ENCODE measurements around the gene FBXL7. TPM values are rescaled to one million over a fixed set of nuclear protein-coding genes. Genes with fewer than 3 reads are reported as not detected.
A peak's percentile ranks its signal among the peaks of the same experiment; 100 is the strongest.

Gene FBXL7
- total RNA-seq, 4 donors from 2014 or later = 6.5 to 37.0 (median 19.7) TPM

GRCh38 chr5:15692706-15693381 lies 192.9 kb downstream of the FBXL7 start:
- Histone ChIP-seq H3K4me1 (peaks cover 4 to 6% of the 10 kb centered on the region in 2 donors), H3K4me3 (no peak overlapping the region), H3K27me3 (no peaks in the 10 kb centered on the region), H3K36me3 (no peaks in the 10 kb centered on the region), H3K9me3 (no peaks in the 10 kb centered on the region), H3K27ac (peak overlapping the region; percentile 82 to 90)
- DNase-seq = no peak
- TF ChIP-seq CTCF (IDR thresholded peaks at IDR 0.05) (no peak), POLR2A (IDR thresholded peaks at IDR 0.05) (no peak)
- intact Hi-C loops (cut with DNase I; ENCODE audit: low total_unique reads) = no loop called here

GRCh38 chr5:15693382-15693728 lies 193.4 kb downstream of the FBXL7 start:
- no peaks in the 10 kb centered on the region for H3K9me3 ChIP-seq
- intact Hi-C loops (cut with DNase I; ENCODE audit: low total_unique reads) = no loop called here
- H3K27me3 ChIP-seq = no peaks in the 10 kb centered on the region
- no peaks in the 10 kb centered on the region for H3K36me3 ChIP-seq
- H3K4me3 ChIP-seq = no peak overlapping the region
- TF ChIP-seq CTCF (IDR thresholded peaks at IDR 0.05) = no peak
- TF ChIP-seq POLR2A (IDR thresholded peaks at IDR 0.05) = no peak
- DNase-seq = no peak
- peak overlapping the region; percentile 82 to 90 for H3K27ac ChIP-seq
- peaks cover 4 to 6% of the 10 kb centered on the region in 2 donors for H3K4me1 ChIP-seq

- Histone ChIP-seq H3K27ac (peak overlapping the region; percentile 82 to 90), H3K27me3 (no peaks in the 10 kb centered on the region), H3K4me3 (no peak overlapping the region), H3K9me3 (no peaks in the 10 kb centered on the region), H3K4me1 (peaks cover 4 to 6% of the 10 kb centered on the region in 2 donors), H3K36me3 (no peaks in the 10 kb centered on the region)
- TF ChIP-seq CTCF (IDR thresholded peaks at IDR 0.05) (peak in 1 of 4 experiments; percentile 15), POLR2A (IDR thresholded peaks at IDR 0.05) (no peak)
- no peak for DNase-seq
- intact Hi-C loops (cut with DNase I; ENCODE audit: low total_unique reads) = no loop called here
These were observed 194.0 kb downstream of the FBXL7 start for GRCh38 chr5:15693933-15694332.

- peak overlapping the region; percentile 82 to 90 for H3K27ac ChIP-seq
- peak in 1 of 2 donors; percentile 62 for DNase-seq
- H3K36me3 ChIP-seq = no peaks in the 10 kb centered on the region
- TF ChIP-seq CTCF (IDR thresholded peaks at IDR 0.05) = no peak
- no peak for TF ChIP-seq POLR2A (IDR thresholded peaks at IDR 0.05)
- H3K4me3 ChIP-seq = no peak overlapping the region
- H3K9me3 ChIP-seq = no peaks in the 10 kb centered on the region
- no peaks in the 10 kb centered on the region for H3K27me3 ChIP-seq
- peaks cover 2 to 6% of the 10 kb centered on the region in 2 donors for H3K4me1 ChIP-seq
- intact Hi-C loops (cut with DNase I; ENCODE audit: low total_unique reads) = no loop called here
These were observed 194.8 kb downstream of the FBXL7 start for GRCh38 chr5:15694696-15695214.

GRCh38 chr5:15695215-15695731 lies 195.3 kb downstream of the FBXL7 start:
- no peak overlapping the region for H3K4me3 ChIP-seq
- no peaks in the 10 kb centered on the region for H3K9me3 ChIP-seq
- H3K27ac ChIP-seq = peak overlapping the region; percentile 82 to 90
- no peaks in the 10 kb centered on the region for H3K36me3 ChIP-seq
- DNase-seq = peak; percentile 33 to 40
- TF ChIP-seq CTCF (IDR thresholded peaks at IDR 0.05) (no peak), POLR2A (IDR thresholded peaks at IDR 0.05) (no peak)
- H3K4me1 ChIP-seq = peaks cover 0 to 6% of the 10 kb centered on the region in 2 donors
- H3K27me3 ChIP-seq = no peaks in the 10 kb centered on the region
- intact Hi-C loops (cut with DNase I; ENCODE audit: low total_unique reads) = no loop called here
